ENCODE results near the gene GJC3. TPM values are rescaled to one million over a fixed set of nuclear protein-coding genes. Genes with fewer than 3 reads are reported as not detected.

Gene GJC3
- polyA plus RNA-seq, 2 of the 4 experiments (the other 2 are of a cell fraction): 0.36 TPM; not detected in 1

DNA sequence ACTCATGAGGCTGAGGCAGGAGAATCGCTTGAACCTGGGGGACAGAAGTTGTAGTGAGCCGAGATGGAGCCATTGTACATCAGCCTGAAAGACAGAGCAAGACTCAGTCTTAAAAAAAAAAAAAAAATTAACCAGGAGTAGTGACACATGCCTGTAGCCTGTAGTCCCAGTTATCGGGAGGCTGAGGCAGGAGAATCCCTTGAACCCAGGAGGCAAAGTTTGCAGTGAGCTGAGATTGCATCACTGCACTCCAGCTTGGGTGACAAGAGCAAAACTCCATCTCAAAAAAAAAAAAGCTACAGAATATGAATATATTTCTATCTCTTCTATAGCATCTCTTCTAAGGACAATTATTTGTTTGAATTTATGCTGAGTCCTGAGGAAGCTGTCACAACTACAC lies 39.9 kb upstream of the GJC3 start (continued):
- TF ChIP-seq, protein P1, sequence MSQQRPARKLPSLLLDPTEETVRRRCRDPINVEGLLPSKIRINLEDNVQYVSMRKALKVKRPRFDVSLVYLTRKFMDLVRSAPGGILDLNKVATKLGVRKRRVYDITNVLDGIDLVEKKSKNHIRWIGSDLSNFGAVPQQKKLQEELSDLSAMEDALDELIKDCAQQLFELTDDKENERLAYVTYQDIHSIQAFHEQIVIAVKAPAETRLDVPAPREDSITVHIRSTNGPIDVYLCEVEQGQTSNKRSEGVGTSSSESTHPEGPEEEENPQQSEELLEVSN (IDR thresholded peaks at IDR 0.05; ENCODE audit: borderline replicate concordance, low read depth): no peak

DNA sequence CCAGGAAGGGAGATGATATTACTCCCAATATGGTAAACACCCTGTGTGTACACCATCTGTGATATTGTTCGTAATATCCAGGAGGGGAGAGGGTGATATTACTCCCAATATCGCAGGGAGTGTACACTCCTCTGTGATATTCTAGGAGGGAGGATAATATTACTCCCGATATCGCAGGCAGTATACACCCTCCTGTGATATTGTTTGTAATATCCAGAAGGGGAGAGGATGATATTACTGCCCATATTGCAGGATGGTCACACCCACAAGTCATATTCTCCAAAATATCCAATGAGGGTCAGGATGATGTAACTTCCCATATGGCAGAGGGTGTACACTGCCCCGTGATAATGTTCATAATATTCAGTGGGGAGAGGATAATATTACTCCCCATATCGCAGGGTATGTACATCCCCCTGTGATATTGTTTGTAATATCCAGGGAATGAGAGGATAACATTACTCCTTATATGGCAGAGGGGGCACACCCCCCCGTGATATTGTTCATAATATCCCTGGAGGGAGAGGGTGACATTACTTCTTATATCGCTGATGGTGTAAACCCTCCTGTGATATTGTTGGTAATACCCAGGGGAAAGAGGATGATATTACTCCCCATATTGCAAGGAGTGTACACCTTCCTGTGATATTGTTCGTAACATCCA lies 29.3 kb upstream of the GJC3 start:
- no peak for FAIRE-seq
- Histone ChIP-seq H3K27ac (no peak overlapping the region), H3K4me2 (peak overlapping the region; percentile 36; the same call in 2 of the 3 replicates), H3K4me3 (no peak overlapping the region), H3K9me3 (no peaks in the 10 kb centered on the region), H3K4me1 (no peaks in the 10 kb centered on the region)
- peak in 1 of 2 experiments; percentile 19; a peak in 1 of 6 replicates for ATAC-seq
- no peak for DNase-seq (ENCODE audit: low read depth in 1 of 2, low spot score in 1 of 2)
- TF ChIP-seq SREBF2 (IDR thresholded peaks at IDR 0.05) (no peak), FOXS1 (CRISPR knock-in tag; IDR thresholded peaks at IDR 0.05) (no peak), HOXB5 (CRISPR knock-in tag; IDR thresholded peaks at IDR 0.05) (no peak), MAZ (IDR thresholded peaks at IDR 0.05; ENCODE audit: borderline replicate concordance, low read depth, low read length) (no peak), TFCP2L1 (CRISPR knock-in tag; IDR thresholded peaks at IDR 0.05) (no peak), HOXA7 (CRISPR knock-in tag; IDR thresholded peaks at IDR 0.05) (no peak), CHD2 (IDR thresholded peaks at IDR 0.05; ENCODE audit: low read length, partially characterized antibody) (no peak), HOXB13 (CRISPR knock-in tag; IDR thresholded peaks at IDR 0.05; ENCODE audit: low read depth) (no peak), EP300 (IDR thresholded peaks at IDR 0.05) (no peak)
- TF ChIP-seq, protein P2, sequence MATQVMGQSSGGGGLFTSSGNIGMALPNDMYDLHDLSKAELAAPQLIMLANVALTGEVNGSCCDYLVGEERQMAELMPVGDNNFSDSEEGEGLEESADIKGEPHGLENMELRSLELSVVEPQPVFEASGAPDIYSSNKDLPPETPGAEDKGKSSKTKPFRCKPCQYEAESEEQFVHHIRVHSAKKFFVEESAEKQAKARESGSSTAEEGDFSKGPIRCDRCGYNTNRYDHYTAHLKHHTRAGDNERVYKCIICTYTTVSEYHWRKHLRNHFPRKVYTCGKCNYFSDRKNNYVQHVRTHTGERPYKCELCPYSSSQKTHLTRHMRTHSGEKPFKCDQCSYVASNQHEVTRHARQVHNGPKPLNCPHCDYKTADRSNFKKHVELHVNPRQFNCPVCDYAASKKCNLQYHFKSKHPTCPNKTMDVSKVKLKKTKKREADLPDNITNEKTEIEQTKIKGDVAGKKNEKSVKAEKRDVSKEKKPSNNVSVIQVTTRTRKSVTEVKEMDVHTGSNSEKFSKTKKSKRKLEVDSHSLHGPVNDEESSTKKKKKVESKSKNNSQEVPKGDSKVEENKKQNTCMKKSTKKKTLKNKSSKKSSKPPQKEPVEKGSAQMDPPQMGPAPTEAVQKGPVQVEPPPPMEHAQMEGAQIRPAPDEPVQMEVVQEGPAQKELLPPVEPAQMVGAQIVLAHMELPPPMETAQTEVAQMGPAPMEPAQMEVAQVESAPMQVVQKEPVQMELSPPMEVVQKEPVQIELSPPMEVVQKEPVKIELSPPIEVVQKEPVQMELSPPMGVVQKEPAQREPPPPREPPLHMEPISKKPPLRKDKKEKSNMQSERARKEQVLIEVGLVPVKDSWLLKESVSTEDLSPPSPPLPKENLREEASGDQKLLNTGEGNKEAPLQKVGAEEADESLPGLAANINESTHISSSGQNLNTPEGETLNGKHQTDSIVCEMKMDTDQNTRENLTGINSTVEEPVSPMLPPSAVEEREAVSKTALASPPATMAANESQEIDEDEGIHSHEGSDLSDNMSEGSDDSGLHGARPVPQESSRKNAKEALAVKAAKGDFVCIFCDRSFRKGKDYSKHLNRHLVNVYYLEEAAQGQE (IDR thresholded peaks at IDR 0.05): no peak
- TF ChIP-seq, protein P3, sequence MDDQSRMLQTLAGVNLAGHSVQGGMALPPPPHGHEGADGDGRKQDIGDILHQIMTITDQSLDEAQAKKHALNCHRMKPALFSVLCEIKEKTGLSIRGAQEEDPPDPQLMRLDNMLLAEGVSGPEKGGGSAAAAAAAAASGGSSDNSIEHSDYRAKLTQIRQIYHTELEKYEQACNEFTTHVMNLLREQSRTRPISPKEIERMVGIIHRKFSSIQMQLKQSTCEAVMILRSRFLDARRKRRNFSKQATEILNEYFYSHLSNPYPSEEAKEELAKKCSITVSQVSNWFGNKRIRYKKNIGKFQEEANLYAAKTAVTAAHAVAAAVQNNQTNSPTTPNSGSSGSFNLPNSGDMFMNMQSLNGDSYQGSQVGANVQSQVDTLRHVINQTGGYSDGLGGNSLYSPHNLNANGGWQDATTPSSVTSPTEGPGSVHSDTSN (IDR thresholded peaks at IDR 0.05): no peak
- WGBS (ENCODE audit: missing lambda C conversion rate): 57% methylated on average over 9 of the region's 9 CpGs
- ChIA-PET POLR2A (no interaction called here), CTCF (no interaction called here)

DNA sequence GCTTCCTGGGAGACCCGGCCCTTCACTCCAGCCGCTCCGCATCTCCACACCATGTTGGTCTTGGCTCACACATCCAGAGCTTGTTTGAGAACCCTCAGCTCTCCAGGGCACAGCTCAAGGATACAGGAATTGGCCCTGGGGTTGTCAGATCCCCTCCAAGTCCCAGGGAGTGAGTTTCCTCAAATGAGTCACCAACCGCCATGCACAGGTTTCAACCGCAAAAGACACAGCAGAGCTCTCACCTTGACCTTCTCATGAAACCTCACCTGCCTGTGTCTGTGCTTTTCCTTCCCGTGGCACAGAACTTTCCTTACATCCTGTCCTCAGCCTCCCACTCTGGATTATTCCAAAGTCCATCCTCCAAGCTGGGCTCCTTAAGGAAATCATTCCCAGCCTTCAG lies 25.8 kb upstream of the GJC3 start:
- no peak for TF ChIP-seq PHF8 (IDR thresholded peaks at IDR 0.05; ENCODE audit: borderline replicate concordance, low read depth)
- TF ChIP-seq, protein P3 (IDR thresholded peaks at IDR 0.05): no peak
- no peak for TF ChIP-seq MAZ (IDR thresholded peaks at IDR 0.05; ENCODE audit: borderline replicate concordance, low read depth, low read length)
- TF ChIP-seq BHLHE40 (IDR thresholded peaks at IDR 0.05; ENCODE audit: low read depth, low read length): no peak
- no peak for TF ChIP-seq CBX8 (IDR thresholded peaks at IDR 0.05)
- TF ChIP-seq, protein P4, sequence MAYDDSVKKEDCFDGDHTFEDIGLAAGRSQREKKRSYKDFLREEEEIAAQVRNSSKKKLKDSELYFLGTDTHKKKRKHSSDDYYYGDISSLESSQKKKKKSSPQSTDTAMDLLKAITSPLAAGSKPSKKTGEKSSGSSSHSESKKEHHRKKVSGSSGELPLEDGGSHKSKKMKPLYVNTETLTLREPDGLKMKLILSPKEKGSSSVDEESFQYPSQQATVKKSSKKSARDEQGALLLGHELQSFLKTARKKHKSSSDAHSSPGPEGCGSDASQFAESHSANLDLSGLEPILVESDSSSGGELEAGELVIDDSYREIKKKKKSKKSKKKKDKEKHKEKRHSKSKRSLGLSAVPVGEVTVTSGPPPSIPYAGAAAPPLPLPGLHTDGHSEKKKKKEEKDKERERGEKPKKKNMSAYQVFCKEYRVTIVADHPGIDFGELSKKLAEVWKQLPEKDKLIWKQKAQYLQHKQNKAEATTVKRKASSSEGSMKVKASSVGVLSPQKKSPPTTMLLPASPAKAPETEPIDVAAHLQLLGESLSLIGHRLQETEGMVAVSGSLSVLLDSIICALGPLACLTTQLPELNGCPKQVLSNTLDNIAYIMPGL (CRISPR knock-in tag; IDR thresholded peaks at IDR 0.05; ENCODE audit: borderline replicate concordance): no peak
- TF ChIP-seq, protein P5, sequence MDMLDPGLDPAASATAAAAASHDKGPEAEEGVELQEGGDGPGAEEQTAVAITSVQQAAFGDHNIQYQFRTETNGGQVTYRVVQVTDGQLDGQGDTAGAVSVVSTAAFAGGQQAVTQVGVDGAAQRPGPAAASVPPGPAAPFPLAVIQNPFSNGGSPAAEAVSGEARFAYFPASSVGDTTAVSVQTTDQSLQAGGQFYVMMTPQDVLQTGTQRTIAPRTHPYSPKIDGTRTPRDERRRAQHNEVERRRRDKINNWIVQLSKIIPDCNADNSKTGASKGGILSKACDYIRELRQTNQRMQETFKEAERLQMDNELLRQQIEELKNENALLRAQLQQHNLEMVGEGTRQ (IDR thresholded peaks at IDR 0.05): no peak
- TF ChIP-seq ZSCAN20 (CRISPR knock-in tag; IDR thresholded peaks at IDR 0.05): no peak
- TF ChIP-seq, protein P6, sequence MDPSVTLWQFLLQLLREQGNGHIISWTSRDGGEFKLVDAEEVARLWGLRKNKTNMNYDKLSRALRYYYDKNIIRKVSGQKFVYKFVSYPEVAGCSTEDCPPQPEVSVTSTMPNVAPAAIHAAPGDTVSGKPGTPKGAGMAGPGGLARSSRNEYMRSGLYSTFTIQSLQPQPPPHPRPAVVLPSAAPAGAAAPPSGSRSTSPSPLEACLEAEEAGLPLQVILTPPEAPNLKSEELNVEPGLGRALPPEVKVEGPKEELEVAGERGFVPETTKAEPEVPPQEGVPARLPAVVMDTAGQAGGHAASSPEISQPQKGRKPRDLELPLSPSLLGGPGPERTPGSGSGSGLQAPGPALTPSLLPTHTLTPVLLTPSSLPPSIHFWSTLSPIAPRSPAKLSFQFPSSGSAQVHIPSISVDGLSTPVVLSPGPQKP (IDR thresholded peaks at IDR 0.05; ENCODE audit: low read depth, low read length): no peak
- no peak for TF ChIP-seq CHD4 (IDR thresholded peaks at IDR 0.05; ENCODE audit: borderline replicate concordance)
- ChIA-PET POLR2A (interaction anchor here (0.7 kb wide), 1 partner anchor 26 kb away, joined by 3 read pairs; no protein-coding TSS in a partner anchor), CTCF (interaction anchor here (0.5 to 2.0 kb wide), 4 partner anchors 19 to 339 kb away, joined by 3 to 12 read pairs (median 3); partner anchors contain the start of genes GJC3 and ZSCAN25)
- FAIRE-seq (no peak), ATAC-seq (peak; percentile 14 to 27; a peak in 2 of 6 replicates), DNase-seq (ENCODE audit: low read depth in 1 of 2, low spot score in 1 of 2) (no peak)
- Histone ChIP-seq H3K9me3 (peaks cover 14% of the 10 kb centered on the region; the same call in 2 of the 3 replicates), H3K4me3 (no peak overlapping the region), H3K27ac (no peak overlapping the region), H3K4me2 (peak overlapping the region; percentile 38; the same call in 1 of the 3 replicates), H3K4me1 (no peaks in the 10 kb centered on the region)
- 56% methylated on average over 6 of the region's 6 CpGs for WGBS (ENCODE audit: missing lambda C conversion rate)
